ENCODE data around the gene PRPF18.

PRPF18 gene

DNA sequence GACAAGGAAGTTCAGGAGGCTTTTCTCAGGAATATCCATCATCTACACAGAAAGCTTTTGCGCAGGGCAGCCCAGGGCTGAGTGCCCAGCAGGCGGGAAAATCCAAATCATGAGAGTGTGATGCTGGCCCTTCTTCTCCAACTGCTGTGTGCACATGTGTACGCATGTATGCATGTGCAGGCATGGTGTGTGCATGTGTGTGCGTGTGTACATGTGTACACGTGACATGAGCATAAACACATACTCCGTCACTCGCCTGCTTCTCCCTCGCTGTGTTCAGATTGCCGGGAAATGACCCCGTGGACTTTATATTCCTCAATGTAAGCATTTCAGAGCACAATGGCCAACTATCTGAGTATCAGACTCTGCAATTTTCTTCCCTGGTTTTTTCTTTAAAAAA lies 85.1 kb downstream of the PRPF18 start:
- DNase-seq (ENCODE audit: extremely low read depth, low read depth): no peak
- TF ChIP-seq, protein P1, sequence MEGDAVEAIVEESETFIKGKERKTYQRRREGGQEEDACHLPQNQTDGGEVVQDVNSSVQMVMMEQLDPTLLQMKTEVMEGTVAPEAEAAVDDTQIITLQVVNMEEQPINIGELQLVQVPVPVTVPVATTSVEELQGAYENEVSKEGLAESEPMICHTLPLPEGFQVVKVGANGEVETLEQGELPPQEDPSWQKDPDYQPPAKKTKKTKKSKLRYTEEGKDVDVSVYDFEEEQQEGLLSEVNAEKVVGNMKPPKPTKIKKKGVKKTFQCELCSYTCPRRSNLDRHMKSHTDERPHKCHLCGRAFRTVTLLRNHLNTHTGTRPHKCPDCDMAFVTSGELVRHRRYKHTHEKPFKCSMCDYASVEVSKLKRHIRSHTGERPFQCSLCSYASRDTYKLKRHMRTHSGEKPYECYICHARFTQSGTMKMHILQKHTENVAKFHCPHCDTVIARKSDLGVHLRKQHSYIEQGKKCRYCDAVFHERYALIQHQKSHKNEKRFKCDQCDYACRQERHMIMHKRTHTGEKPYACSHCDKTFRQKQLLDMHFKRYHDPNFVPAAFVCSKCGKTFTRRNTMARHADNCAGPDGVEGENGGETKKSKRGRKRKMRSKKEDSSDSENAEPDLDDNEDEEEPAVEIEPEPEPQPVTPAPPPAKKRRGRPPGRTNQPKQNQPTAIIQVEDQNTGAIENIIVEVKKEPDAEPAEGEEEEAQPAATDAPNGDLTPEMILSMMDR (IDR thresholded peaks at IDR 0.05; ENCODE audit: low read depth, low read length, missing control alignments): no peak
- no peak overlapping the region for H3K4me3 ChIP-seq (replicated peaks; ENCODE audit: low read depth, low read length)

DNA sequence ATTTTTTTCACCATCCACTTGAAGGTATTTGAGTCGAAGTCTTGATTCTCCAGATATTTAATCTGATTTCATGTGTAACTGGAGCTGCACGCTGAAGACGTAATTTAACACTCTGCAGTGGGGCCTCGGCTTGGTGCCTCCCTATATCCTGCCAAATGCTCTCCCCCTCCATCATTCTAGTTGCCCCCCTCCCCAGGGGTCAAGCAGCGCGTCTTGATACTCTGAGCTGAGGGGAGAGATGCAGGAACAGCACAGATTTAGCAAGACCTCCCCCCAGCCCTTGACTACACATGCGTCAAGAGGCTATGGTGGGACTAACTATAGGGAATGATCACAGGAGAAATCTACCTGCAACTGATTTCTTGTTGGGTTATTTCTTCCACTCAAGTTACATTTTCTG lies 85.8 kb downstream of the PRPF18 start:
- TF ChIP-seq, protein P1 (IDR thresholded peaks at IDR 0.05; ENCODE audit: low read depth, low read length, missing control alignments): no peak
- no peak for DNase-seq (ENCODE audit: extremely low read depth, low read depth)

DNA sequence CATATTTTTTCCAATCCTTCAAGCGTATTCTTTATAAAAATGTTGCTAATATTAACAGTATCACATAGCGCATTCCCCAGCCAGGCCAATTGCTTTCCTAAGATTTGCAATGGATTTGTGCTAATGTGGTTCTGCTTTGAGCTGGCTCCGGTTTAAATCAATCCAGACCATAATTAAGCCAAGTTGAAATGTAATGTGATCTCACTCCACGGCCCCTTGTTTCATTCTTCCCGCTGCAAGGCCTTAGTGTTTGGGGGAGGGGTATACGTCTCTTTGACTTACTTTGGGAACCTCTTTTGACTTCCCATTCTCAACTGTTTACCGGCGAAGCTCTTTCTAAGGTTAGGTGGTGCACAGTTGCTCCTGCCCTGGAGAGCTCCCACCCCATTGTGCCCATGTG lies 86.4 kb downstream of the PRPF18 start:
- H3K4me3 ChIP-seq (replicated peaks; ENCODE audit: low read depth, low read length): no peak overlapping the region
- TF ChIP-seq, protein P1 (IDR thresholded peaks at IDR 0.05; ENCODE audit: low read depth, low read length, missing control alignments): no peak
- DNase-seq (ENCODE audit: extremely low read depth, low read depth): no peak

More for the DNA sequence above, 85.8 kb downstream of the PRPF18 start:
- no peak overlapping the region for H3K4me3 ChIP-seq (replicated peaks; ENCODE audit: low read depth, low read length)

DNA sequence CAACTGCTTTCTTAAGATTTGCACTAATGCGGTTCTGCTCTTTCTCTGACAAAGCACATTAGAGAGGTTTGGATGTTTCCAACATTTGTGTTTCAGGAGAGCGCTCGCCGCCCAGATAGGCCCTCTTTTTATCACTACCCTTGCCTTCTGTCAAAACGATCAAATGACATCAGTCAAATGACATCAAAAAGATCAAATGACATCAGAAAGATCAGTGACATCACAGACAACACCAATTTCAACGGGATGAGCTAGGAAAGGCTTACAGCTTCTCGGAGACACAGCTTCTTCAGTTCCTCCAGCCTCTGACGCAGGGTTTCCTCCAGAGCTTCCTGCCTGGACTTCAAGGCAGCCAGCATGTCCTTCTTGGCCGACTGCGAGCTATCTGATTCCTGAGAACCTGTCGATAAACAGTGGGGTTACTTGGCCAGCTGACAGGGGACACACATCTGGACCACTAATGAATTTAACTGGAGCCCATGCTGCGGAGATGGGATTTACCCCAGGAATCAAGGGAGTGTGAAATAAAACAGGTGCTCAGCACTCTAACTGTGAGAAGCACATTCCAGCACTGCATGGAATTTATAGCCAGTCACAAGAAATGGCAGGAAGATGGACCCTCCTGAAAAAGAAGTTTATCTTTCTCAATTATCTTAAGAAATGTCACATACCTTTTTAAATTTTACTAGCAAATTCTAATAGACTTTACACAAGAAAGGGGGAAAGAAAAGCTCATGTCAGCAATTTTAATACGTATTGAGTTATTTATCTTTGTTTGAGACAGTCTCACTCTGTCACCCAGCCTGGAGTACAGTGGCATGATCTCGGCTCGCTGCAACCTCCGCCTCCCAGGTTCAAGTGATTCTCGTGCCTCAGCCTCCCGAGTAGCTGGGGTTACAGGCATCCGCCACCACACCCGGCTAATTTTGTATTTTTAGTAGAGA lies 88.2 kb downstream of the PRPF18 start:
- TF ChIP-seq, protein P1 (IDR thresholded peaks at IDR 0.05; ENCODE audit: low read depth, low read length, missing control alignments): no peak
- DNase-seq (ENCODE audit: extremely low read depth, low read depth): no peak
- H3K4me3 ChIP-seq (replicated peaks; ENCODE audit: low read depth, low read length): no peak overlapping the region

DNA sequence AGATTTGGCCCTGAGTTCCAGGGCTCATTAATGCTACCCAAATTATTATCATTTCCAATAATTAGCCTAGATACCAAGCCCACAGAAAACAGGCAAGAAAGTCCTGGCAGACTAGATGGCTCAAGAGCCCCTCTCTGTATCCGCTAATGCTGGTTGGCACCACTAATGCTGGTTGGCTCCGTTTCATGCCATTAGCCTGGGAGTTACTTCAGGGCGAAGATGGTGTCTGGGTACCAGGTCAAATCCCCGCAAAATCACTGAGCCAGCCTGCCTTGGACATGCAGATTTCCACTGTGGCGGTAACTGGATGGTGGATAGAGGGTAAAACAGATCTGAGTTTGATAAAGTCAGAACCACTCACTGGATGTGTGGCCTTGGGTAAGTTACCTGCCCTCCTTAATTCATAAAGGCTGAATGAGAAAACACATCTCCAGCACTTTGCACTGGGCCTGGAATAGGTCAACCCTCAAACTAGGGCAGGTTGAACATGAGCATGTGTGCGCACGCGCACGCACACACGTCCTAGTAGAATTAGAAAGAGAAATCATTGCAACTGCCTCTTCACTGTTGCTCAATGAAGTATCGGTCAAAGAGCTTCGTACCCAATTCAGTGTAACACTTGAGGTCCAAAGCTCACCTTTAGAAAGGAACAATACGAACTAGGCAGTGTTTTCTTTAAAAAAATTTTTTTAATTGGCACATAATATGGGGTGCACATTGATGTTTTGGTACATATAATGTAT lies 91.5 kb downstream of the PRPF18 start:
- TF ChIP-seq, protein P1 (IDR thresholded peaks at IDR 0.05; ENCODE audit: low read depth, low read length, missing control alignments): no peak
- DNase-seq (ENCODE audit: extremely low read depth, low read depth): no peak
- no peak overlapping the region for H3K4me3 ChIP-seq (replicated peaks; ENCODE audit: low read depth, low read length)

Measured in HFF-Myc (cell line).